HL-60/S4 treated with phorbol 12-myristate 13-acetate at 8.2 ng/mL for 4 days and 3 days (cell line): ENCODE results near the gene HOXA2.

Experiments used
- in situ Hi-C: fragments of 300-500 bp; cut with MboI; formaldehyde crosslinking; loops from 2 replicates; pipeline ENCODE4 v1.15.0; 2022; ENCODE audit warnings: low sequenced_read_pairs

The HOXA2 gene

DNA sequence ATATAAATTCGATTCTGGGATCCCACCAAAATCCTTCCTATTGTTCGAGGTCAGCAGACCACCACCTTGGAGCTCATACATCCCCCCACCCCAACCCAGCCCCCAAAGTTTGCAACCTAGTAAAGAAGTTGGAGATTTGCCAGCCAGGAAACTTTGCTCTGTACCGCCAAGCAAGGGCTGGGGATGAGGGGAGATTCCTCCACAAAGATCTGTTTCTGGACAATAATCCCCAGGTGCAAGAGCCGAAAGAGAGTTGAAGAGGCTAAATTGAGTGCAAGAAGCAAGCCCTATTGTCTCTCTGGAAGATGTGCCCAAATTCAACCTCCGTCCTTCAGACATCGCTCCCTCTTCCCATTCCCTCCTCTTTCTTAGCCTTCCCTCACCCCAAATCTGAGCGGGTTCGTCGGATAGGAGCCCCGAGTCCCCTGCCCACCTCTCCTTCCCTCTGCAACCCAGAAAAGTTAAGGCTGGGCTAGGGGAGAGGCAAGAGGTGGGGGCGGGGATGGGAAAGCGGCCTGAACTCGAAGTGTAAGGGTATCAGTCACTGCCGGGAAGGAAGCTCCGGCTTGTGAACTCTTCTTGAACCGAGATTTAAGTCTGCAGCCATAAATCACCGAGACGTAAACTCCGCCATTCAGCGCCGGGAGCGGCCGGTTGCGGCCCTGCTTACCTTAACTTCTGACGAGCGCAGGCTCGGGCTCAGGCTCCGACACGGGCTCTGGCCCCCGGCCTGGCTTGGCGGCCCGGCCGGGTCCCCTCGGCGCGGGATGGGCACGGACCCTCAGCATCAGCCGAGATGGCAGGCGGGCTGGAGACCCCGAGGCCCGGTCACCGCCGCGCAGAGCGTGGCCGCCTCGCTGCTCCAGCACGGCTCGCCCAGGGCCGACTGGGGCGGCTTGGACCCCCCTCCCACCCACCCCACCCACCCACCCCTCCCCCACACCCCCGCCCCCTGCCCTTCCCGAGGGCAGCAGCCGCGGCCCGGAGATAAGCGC, 10.8 kb upstream of the HOXA2 start:
- in situ Hi-C loops, result no loop called here

DNA sequence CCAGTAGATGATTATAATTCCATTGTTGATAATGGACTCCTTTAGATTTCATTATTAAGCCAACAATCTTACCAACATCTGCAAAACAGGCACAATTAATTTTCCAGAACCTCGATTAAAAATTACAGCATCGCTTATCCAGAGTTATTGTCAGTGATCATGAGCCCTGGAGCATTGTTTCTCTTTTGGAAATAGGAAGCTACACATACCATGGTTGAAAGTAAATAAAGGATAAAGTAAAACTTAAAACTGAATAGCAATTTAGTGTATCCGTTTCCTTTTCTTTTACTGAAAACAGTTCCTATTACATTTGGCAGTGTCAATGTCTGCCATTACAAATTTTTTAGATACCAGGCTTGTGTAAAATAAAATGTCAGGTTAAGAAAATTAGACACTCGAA, 9.9 kb upstream of the HOXA2 start:
- in situ Hi-C loops, result no loop called here

DNA sequence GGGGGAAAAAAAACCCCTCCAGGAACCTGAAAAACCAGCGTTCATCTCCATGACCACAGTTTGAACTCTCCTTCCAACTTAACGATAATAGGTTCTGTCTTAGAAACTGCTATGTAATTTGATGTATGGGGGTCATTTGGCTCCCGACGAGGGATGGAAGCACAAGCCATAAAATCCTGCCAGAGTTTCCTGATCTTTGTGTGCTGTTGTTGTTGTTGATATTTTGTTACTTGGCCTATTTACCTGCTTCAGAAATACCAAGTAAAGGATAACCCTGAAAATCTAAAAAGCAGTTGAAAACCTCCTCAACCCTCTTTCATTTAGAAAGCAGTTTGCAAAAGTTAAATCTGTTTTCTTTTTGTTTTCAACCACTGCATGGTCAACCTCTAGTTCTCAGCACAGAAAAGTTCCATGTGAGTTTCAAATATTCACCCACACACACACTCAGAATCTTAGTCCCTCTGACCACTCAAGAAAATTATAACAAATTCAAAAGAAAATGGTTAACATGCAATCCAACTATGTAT, 9.3 kb upstream of the HOXA2 start:
- in situ Hi-C loops, result no loop called here

DNA sequence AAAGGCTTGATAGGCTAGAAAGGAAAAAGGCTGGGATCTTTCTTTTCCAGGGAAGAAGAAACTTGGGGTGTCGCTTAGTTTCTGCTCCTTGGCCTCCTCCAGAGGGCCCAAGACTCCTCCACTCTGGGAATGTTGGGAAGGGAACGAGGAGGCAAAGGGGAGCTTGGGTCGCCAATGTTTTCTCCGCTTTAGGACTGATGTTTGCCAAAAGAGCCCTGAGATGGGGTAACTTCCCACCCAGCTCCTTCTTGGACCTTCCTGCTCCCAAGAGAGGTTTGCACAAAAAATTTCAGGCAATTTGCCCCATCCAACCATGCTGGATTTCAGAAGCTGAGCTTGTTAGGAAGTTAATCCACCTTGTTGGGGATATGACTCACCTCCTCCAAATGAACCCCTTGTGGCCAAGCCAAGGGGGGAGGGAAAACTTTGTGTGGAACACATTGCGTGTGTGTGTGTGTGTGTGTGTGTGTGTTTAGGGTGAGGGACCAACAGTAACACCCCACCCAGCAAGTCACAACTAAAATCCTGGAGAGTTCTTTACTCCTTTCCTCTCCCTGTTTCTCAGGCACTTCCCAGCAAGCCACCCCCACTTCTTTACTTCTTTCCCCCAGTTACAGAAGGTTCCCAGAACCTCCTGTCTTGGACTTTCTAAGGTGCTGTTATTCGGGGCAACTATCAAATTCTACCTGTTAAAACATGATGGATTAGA, 8.7 kb upstream of the HOXA2 start:
- in situ Hi-C loops, result no loop called here

DNA sequence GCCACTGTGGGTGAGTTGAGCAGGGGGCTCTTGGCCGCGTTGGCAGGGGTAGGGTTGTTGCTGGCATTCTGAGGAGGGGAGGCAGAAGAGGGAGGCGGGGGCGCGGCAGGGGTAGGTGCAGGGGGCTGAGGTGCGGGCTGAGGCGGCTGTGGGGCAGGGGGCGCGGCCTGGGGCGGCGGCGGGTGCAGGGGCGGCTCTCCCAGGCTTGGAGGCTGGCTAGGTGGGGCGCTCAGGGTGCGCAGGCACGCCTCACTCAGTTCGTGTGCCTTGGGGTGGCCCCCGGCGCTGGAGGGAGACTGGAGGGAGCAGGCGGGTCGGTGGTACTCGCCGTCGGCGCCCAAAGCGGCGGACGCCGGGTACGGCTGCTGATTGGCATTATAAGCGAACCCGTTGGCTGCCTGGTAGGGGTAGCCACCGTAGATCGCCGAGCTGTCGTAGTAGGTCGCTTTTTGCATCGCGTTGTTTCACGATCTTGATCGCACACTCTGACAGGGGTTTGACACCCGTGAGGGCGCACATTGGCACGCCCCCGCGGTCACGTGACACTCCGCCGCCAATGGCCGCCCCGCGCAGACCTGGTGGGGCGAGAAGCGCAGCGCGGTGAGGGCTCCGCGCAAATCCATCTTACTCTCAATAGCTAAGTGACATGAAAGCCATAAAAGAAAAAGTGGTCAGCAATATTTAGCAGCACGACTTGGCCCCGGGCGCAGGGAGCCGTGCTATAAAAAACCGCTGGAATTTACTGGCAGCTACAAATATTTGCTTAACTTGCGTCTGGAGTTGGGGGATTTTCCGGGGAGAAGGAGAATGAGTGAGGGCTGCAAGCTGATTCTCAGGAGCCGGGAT, 7.9 kb upstream of the HOXA2 start:
- in situ Hi-C loops, result no loop called here

DNA sequence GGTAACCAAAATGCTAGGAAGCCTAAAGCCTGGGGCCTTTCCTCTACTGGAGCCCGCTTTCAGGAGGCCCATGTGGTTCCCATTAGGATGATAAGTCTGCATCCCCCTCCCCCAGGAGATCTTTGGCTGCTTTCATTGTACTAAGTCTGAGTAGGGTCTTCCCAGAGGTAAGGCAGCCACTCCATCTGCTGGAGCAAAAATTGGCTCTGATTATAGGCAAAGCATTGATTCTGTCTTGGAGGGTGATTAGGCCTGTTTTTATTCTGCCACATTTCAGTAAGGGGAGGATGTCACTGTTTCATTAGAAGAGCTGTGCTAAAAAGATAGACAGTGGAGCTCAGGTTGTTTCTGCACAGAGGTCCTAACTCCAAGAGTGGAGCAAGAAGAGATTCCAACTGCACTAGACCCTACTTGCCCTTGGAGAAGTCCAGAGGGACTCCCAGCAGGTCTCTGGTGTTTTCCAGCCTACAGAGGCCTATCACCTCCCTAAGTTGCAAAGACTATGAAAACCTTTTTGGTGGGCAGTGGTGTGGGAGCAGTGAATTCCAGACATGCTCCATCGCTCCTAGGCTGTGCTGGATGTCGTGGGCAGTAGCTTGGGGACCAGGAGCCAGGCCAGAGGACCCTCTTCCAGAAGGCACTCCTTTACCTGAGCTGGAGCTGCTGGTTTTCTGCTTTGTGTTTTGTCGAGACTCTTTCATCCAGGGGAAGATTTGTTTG, 7.1 kb upstream of the HOXA2 start:
- in situ Hi-C loops, result no loop called here

DNA sequence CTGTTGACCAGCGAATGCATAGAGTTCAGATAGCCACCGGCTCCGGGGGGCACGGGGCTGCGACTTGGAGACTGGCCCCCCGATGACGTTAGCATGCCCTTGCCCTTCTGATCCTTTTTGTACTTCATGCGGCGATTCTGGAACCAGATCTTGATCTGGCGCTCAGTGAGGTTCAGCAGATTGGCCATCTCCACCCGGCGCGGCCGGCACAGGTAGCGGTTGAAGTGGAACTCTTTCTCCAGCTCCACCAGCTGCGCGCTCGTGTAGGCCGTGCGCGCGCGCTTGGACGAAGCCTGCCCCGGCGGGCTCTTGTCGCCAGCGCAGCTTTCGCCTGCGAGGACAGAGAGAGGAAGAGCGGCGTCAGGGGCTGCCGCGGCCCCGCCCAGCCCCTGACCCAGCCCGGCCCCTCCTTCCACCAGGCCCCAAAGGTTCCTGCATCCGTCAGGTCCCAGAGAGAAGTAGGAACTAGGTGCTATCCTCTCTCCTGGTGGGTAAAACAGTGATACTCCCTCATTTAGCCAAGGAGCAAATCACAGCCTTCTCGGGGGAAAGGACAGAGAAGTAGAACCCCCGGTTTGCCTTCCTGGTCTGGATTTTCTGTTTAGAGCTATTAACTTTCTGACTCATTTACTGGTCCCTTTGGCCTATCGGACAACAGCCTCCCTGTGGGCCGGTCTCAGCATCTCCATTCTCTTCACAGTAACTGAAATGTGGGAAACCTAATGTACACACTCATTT, 6.1 kb upstream of the HOXA2 start:
- in situ Hi-C loops, result no loop called here

DNA sequence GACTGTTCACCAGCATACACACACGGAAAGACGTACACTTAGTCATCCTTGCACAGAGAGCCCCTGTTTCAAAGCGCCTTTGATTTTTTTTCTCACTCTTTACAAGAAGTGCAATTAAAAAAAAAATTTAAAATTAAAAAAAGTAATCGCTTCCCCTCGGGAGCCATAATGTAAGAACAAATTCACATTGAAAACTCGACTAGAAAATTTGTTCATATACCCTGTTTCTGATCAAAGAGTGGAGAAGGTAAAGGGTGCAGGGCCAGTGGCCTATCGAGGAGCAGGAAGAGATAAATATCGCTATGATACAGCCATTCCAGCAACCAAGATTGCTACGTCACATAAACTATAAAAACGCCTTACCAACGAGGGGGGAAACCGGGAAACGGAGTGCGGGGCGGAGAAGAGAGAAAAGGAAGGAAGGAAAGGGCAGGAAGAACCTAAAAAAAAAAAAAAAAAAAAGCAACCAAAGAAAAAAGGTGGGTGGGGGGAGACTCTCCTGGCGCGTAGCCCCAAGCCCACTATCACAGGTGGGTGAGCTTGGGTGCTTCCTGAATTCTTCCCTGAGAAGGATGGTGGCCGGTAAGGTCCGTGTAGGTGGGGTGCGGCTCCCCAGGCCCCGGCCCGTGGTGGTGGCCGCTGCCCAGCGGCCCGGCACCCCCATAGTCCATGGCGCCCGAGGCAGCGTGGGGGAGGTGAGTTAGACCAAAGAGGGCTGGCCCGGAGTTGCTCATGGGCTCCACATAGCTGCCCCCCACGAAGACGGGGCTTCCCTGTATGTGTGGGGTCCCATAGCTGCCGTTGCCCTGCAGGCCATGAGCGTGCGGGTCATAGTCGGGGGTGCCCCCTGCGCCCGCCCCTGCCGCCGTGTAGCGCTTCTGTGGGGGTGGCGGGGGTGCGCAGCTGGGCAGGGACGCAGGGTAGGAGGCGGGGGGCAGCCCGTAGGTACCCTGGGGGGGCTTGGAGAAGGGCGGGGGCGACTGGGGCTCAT, 5.2 kb upstream of the HOXA2 start:
- in situ Hi-C loops, result no loop called here

DNA sequence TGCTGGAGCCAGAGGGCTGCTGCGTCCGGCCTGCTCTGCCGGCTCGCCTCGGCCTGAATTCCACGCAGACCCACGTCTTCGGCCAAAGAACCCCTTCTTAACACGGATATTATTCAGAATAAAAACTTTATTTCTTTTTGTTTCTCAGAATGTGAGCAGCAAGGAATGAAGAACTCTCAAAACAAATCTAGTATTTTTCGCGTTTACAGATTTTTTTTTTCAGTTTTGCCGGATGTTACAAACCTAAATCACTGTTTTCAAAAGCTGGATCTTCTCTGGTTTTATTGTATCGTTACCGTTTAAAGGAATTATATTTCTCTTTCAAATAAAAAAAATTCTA, 4.4 kb upstream of the HOXA2 start:
- in situ Hi-C loops, result no loop called here

DNA sequence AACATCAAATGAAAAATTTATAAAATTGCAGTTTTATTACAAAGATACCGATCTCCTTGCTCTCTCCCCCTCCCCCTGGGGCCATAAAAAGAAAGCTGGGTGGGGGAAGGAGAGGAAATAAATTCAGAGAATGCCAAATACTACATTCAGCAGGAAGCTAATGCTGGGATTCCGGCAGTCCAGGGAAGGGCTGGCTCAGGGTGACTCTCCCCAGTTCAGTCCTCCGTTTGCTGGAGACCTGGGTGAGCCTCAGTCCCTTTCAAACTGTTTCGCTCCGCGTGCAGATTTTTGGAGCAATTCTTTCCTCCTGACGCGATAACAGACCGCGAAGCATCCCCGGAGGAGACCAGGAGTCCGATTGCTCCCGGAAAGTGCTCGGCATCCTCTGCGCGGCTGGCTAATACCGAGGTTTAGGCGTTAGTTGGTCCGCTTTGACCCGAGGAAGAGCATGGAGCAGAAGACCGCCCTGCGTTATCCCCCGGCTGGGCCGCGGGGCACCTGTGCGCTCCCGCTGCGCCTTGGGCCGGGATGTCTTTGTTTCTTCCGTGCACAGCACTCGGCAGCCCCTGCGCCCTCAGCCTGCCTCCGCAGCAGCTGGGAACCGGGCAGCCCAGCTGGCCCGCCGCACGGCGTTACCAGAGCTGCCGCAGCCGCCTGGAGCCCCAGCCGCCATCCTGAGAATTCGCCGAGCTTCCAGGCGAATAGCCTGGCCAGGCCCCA, 3.9 kb upstream of the HOXA2 start:
- in situ Hi-C loops, result no loop called here

DNA sequence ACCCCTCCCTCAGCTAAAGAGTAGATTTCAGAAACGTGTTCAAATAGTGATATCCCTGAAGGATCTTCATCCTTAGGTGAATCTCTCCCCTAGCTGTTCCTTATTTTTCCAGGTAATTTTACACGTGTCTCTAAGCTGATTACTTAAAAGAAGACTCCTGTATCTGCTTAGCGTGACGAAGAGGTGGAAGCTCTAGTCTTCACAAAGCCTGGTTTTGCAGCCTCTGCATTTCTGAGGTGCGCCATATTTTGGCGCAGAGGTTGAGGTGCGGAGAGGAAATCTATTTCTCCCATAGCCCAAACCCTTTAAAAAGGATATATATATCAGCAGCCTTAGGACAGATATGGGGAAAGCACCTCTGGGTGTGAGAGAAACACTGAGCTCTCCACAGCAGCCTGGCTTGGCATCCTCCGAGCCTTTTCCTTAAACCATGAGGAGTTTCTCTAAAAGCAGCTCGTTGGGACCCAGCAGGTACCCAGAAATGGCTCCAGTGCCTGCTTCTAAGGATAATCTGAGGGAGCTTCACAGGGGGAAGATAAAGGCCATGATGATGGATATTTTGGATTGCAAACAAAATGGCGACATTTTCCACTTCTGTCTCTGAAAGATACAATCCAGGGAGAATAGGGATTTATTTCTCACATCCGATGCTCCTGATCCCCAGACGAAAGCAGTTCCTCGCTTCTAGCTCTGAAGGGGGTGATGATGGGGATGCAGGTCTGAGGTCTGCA, 3.0 kb upstream of the HOXA2 start:
- in situ Hi-C loops, result no loop called here

DNA sequence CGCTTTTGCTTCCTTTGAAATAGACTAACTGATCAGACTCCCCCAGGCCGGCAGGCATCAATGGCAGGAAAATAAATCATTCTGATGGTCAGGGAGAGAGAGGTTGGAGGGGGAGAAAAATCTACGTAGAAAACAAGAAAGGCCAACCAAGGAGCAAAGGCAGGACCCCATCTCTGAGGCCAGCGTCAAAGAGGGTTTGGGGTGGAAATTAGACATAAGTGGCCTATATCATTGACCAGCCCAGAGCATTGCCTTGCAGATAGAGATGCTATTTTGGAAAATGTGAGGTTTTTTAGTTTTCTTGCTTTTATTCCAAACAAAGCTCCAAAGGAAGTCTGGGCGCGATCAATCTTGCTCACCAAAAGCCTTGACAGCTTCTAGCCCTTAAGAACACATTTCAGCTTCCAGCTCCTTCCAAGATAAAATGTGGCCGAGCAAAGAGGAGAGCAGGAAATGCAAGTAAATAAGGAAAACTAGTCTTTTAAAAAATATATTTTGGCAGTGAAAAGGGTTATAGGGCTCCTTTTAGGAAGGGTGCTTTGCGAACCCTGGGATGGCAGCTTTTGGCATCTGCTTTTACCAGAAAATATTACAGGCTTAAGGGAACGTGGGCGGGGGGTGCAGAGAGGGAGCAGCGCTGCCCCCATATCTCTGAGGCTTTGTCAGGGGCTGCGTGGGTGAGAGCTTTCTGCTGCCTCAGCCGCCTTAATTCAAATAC, 2.0 kb upstream of the HOXA2 start:
- in situ Hi-C loops, result no loop called here

DNA sequence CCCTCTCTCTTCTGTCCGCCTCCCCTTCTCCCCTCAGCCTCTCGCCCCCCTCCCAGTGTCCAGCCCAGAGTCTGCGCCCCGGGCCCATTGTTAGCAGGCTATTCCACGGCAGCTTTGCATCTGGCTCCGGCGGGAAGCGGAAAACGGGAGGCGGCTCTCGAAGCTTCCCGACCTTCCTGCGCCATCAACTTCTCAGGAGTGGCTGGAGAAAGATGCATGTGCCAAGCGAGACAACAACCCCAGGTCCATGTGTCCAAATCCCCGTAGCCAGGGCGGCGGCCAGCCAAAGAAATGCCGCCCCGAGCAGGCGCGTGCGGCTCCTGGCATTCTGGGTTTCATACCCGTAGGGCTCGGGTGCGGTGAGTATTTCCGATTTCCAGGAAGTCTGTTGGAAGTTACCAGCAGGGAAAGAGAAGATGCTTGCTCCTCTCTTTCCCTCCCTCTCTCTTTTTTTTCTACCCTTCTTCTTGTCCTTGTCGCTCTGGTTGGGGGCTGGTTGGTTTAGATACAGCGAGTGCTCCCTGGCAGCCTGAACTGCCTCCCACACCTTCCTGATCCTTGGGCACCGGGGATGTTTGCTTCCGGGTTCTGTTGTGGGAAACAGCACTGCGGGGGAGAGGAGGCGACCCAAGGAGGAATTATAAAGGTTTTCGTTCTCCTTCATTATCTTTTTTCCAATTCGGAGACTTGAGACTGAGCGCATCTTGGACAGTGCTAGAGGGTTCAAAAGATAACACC, 1.2 kb upstream of the HOXA2 start:
- in situ Hi-C loops, result no loop called here

DNA sequence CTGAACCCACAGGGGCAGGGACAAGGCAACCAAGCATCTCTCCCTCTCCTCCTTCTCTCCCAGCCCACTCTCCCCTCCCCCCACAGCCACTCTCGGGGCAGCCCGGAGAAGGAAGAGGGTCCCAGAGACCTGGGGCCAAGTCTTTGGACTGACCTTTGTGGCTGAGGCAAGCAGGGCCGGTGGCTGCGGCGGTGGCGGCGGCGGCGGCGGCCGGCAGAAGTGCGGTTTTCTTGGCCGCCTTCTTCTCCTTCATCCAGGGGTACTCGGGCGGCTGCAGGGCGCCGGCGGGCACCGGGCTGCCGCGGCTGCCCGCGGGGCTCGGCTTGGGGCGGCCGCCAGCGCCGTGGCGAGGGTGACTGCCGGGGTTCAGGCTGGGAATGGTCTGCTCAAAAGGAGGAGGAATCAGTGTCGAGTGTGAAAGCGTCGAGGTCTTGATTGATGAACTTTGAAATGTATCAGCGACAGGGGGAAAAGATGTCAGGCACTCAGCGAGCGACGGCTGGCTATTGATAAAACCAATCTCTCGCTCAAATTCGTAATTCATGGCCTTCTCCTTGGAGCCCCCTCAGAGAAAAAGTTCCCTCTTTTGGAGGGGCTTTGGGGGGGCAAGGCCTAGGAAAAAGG, 414 bp downstream of the HOXA2 start:
- in situ Hi-C loops, result no loop called here

DNA sequence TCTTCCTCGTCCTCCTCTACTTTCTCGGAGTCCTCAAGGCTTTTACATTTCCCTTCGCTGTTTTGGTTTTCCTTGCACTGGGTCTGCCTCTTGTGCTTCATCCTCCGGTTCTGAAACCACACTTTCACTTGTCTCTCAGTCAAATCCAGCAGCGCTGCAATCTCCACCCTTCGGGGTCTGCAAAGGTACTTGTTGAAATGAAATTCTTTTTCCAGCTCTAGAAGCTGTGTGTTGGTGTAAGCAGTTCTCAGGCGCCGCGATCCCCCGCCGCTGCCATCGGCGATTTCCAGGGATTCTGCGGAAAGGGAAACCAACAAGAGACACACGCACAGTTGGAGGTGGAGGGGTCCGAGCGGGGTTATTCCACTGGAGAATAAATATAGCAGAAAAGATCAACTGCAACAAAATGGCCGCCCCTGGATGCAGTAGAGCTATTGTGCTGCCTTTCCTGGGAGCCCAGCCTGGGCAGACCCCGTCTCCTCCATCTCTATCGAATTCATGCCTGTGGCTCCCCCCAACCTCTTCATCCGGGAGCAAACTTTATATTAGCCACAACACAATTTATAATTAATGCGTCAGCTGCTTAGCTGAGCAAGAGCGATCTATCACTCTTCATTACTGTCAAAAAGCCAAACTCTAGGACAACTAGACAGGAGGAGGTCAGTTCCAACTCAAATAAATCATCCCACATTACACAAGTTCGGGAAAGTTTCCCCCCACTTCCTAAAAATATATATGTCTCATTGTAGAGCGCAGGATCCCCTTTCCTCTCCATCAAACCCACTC, 1.1 kb downstream of the HOXA2 start:
- in situ Hi-C loops, result no loop called here
